GM18526 (cell line): ENCODE results near the gene PKNOX2.

Experiments used
- POLR2A ChIP-seq: IDR thresholded peaks from 3 replicates; pipeline ENCODE4 v1.6.1; 2011; ENCODE audit not compliant: insufficient read length; ENCODE audit errors: extremely low read depth

PKNOX2 gene

DNA sequence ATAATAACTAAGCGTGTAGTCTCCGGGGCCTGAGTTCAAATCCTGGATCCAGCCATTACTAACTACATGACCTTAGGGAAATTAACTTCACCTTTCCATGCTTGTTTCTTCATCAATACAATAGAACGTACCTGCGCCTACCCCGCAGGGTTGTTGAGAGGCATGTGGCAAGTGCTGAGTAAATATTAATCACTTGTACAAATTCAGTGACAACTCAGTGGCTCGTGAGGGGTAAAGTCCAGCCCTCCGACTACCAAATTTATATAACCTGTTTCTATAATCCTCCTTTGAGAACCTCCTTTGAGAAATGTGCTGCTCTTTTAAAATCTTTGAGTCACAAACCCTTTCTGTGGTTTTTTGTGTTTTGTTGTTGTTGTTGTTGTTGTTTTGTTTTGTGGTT is 281.7 kb downstream of the PKNOX2 start:
- no peak for TF ChIP-seq POLR2A

DNA sequence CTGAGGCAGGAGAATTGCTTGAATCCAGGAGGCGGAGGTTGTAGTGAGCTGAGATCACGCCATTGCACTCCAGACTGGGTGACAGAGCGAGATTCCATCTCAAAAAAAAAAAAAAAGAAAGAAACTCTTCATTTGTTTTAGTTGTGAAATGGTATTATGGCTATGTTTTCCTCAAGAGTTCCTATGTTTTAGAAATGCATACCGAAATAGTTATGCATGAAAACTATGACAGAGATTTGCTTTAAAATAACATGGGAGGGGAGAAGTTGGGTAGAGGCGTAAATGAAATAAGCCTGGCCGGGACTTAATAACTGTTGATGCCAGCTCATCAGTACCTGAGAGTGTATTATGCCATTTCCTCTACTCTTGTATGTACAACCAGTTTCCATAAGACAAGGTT is 283.2 kb downstream of the PKNOX2 start:
- no peak for TF ChIP-seq POLR2A

DNA sequence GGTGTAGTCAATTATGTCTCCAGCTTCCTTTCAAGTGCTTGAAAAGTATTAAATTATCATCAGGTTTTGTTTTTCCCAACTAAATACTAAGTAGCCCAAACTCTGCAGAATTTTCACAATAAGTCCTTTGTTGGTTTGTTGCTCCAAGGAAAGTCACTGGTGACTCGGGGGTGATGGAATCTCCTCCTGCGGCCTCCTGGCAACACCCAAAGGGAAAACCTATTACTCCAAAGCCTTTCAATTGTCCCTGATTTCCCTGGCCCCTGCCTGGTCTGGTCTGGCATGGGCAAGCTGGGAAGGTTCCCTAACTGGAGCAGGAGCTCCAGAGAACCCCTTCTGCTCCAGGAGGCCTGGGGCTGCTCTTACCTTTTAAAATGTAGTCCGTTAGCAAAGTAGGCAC is 283.6 kb downstream of the PKNOX2 start:
- TF ChIP-seq POLR2A = no peak

DNA sequence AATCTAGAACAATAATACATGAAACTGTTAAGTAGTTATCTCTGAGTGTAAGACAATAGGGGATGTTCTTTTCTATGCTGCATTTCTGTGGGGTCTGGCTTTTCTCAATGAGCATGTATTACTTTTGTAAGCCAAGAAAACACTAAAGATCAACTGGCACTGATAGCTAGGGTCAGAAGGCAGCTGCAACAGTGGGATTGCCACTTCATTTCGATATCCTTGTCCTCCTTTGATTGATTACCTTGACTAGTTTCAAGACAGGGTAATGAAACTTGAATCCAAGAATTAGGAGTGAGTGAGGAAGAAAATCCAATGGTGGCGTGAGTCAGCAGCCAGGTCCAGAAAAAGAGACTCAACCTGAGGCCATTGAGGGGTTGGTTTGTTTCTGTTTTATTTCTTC is 285.0 kb downstream of the PKNOX2 start:
- TF ChIP-seq POLR2A = no peak

DNA sequence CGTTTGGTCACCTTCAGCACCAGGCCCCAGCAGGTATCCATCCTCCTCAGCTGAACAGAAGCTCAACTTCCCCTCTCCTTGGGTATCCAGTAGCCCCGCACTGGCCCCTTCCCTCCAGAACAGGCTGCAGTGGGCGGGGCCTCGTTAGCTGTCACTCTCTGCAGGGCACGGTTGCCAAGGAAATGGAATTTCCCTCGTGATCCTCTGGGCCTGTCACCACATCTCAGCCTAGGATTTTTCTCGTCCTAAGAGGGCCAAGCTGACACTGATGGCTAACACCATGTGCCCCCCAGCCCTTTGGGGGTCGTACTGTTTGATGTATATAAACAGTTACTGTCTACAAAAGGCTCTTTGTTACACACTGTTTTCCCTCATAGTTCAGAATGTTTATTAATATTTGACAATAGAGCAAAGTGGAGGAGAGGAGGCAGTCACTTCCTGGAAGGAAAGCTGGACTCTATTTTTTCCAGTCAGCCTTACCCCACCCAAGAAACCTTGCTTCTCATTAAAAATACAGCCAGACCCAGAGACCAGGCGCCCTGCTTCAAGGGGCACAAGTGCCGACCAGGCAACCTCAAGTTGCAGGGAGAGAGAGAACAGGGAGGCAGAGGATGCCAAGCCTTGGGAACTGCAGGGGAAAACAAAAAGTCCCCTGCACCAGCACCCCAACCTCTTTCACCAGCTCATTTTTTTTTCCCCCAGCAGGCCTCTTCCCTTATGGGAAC is 287.0 kb downstream of the PKNOX2 start:
- no peak for TF ChIP-seq POLR2A

DNA sequence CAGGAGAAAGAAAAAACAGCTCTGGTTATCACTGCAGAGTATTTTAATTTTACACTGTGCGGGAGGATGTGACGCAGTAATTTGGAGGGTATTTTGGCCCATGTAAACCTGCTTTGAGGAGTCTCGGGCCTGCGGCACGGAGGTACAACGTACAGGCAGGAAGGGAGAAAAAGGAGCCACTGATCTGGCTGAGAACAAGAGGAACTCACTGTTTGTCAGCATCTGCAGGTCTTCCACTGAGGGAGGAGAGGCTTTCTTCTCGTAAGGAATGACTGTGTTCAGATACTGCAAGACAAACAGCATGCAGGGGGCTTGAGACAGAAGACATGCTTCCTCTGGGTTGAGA is 287.5 kb downstream of the PKNOX2 start:
- no peak for TF ChIP-seq POLR2A

DNA sequence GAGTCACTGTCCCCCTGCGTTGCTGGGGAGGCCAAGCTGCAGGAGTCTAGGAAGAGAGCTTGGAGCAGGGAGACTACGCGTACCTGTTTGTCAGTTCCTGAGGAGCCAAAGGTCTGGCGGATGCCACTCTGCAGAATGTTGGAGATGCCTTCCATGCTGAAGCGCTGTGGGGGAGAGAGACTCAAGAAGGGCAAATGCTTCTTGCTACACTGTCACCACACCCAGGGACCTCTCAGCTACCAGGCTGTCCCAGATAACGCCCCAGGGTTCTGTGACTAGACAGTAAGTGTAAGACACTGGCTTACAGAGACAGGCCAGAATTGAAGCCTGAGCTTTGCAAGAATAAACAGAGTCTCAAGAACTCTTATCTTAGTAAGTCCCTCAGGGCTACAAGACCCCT is 289.5 kb downstream of the PKNOX2 start:
- no peak for TF ChIP-seq POLR2A

DNA sequence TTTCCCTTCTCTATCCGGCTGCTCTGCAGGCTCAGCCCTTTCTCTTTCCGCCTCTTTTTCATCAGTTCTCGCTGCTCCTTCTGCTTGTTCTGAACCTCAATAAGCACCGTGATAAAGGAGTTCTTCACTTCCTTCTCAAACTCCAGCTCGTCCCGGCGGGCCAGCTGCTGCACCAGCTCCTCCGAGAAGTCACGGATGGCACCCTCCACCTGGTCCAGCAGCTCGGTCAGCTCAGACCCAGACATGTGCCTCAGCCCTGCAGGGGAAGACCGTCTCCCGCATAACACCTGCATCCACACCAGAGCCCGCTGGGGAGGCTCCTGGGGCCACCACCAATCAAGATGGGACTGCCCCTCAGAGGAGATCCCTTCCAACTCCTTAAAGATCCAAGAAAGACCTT is 291.3 kb downstream of the PKNOX2 start:
- TF ChIP-seq POLR2A = no peak

DNA sequence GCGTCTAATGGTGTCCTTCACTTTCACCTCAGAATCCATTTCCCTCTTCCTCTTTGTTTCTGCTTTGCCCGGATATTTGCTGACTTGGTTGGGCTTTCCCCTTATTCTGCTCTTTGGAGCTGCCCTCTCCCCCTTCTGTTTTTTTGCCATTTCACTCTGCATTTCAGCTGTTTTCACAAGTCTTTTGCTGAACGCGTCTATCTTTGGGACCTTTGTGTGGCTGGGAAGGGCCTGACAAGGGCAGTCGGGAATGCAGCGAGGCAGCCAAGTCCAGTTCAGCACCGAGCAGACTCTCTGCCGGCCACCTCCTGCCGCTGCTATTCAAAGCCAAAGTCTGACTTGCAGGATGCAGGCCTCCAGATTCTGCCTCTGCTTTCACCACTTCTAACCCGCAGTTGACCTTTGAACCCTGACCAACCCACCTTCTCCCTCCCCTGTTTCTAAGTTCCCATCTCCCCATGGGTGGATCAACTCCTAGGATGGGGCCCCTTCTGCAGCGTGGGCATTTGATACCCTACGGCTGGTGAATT is 293.3 kb downstream of the PKNOX2 start:
- TF ChIP-seq POLR2A = no peak

DNA sequence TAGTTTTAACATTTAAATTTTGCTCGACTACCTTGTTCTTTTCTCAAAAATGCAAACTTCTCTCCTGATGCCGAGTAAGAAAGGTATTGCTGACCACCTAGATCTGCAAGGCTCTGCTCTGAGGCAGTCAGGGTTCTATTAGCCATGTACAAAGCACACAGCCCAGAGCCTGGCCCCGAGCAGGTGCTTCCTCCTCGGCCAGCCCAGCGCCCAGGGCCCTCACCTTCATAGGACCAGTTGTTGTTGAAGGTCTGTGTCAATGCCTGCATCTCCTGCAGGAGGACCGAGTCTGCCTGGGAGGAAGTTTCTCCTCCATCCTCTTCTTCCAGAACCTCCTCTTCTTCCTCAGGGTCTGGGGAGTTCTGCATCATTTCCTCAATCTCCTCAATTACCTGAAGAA is 295.7 kb downstream of the PKNOX2 start:
- TF ChIP-seq POLR2A = no peak

DNA sequence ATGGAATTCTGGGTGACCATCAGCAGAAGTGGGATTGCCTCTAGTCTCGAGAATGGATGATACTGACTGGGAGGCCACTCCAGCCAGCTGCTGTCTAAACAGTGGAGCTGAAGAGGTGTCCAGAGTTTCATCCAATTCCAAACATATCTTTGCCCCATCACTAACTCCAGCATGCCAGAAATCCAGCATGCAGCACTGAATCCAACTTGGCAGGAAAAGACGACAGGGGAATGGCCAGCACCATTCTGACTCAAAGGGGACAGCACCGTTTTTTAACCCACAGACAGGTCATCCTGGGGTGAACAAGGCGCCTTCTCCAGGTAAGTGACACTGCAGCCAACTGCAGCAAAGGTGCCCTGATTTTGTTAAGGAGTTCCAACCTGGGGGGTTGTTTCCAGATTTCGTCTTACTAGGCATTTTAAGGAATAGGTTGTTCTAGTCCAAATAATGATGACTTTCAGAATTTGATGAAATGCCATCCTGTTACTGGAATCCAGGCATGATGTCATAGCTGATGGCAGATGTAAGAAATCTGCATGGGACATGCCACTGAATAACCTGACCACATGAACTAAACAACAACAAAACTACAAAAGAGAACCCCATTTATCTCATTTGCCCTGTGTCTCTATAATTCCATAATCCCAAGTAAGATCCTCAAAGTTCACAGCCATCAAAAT is 299.2 kb downstream of the PKNOX2 start:
- TF ChIP-seq POLR2A = no peak

DNA sequence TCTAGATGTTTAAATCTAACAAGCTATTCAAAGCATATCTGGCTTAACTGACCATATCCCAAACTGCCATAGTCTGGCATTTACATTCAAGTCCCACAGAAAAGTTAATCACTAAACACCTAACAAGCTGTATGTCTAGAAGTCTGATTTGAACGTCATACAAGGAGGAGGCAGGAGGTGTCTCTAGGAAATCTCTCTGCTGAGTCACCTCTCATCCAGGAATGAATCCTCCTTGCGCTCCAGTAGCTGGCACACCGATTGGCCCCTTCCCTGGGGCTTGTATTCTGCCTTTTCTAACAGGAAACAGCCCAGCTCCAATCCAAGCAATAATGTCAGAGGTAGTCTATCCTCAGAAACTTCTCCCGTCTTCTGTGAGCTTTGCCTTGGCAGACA is 299.7 kb downstream of the PKNOX2 start:
- no peak for TF ChIP-seq POLR2A

DNA sequence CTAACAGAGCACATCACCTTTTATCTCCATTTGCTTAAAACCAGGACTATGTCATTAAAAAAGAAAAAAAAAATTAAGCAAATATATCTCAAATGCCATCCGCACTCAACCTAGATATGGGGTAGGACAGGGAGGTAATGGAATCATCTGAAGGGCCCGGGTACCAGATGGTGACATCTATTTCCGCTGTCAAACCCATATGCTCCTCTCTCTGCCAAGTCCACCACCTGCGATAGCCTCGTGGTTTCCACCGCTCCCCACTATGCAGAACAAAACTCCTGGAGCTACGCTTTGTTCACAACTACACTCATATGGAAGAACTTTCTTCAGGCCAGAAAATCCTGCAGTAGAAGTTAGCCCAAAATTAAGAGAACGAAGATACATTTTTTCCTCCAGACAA is 300.1 kb downstream of the PKNOX2 start:
- TF ChIP-seq POLR2A = no peak

DNA sequence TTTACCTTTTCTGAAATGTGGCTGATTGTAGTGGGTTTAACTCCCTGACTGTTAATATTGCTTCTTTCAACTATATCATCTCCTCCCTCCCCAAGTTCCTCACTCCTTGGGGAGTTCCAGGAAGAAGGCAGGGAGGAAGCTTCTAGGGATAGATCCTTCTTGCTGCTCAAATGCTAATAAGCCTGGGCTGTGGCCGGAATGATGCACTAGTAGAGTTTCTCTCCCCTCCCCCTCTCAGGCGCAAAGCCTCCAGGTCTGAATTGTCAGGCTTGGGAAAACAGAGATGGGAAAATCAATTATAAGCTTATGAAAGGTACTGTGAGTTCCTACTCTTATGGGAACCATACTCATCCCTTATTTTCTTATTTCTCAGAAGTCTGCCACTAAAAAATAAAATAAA is 300.7 kb downstream of the PKNOX2 start:
- TF ChIP-seq POLR2A = no peak

DNA sequence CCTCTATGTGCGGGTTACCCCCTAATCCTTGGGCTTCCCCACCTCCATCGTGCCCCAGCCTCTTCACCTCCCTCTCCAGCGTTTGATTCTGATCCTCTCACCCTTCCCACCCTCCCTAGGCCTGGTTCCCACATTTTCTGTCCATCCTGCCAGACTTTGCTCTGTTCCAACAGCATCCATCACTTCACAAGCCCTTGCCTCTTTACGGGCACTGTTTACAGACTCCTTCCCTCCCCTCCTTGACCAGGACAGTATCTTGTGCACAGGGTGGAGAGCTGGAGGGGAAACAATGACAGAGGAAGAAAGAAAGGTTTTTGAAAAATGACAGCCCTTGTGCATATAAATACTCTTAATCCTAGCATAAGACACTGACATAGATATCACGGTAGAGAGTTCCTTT is 301.1 kb downstream of the PKNOX2 start:
- TF ChIP-seq POLR2A = no peak

DNA sequence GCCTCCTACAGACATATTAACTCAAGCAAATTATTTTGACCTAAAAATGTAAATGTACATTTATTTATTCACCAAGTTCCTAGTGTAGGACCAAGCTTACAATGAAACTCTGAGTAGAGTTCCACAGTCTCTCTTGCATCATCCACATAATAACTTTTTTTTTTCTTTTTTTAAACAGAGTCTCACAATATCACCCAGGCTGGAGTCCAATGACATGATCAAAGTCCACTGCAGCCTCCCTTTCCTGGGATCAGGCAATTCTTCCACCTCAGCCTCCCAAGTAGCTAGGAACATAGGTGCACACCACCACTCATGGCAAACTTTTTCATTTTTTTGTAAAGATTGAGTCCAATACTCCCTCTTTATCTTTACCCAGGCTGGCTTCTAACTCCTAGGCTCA is 303.5 kb downstream of the PKNOX2 start:
- no peak for TF ChIP-seq POLR2A

DNA sequence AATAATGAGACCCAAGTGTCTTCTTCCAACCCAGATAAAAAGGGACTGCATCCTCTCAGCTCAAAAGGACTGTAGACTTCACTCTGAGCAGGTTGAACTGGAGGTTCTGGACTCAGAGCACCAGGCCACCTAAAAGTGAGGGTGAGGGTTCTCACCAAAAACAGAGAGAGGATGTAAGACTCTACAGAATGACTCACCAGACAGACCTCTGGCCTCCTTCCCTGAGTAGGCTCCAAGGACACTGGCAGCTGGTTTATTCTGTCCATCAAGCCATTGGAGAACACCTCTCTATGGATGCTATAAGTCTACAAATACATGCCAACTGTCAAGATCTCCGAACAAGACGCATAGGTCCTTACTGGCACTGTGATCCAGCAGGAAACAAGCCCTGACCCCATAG is 304.3 kb downstream of the PKNOX2 start:
- no peak for TF ChIP-seq POLR2A

DNA sequence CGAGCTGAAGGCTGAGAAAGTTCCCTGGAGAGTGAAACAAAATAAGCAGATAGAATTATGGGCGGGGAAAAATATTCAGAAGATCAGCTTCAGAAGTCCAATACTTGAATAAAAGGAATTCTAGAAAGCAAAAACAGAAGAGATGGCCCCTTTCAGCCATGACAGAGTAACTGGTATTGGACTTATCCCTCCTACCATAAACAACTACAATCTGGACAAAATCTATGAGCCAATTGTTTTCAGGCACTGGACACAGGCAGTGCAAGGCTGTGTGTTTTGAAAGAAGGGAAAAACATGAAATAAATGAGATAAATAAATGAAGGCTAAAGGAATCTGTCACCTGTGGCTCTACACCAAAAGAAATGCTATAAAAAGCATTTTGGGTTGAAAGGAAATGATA is 305.8 kb downstream of the PKNOX2 start:
- TF ChIP-seq POLR2A = no peak

DNA sequence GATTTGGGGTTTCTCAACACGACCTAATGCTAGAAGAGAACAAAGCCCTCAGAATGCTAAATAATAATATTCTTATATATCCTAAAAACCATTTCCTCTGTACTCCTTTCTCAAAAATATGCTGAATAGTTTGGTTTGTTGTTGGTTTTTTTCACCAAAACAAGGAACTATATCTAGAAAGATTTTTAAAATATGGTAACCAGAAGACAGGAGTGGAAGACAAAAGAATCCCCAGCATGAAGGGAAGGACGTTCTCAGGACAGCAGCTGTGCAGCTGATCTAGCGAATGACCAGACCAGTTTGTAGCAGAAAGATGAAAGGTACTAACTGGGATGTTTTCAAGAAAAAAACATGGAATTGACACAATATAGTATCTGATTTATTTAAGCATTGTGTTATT is 312.2 kb downstream of the PKNOX2 start:
- no peak for TF ChIP-seq POLR2A
